ENCODE data around the gene P2RX5.

The P2RX5 gene

DNA sequence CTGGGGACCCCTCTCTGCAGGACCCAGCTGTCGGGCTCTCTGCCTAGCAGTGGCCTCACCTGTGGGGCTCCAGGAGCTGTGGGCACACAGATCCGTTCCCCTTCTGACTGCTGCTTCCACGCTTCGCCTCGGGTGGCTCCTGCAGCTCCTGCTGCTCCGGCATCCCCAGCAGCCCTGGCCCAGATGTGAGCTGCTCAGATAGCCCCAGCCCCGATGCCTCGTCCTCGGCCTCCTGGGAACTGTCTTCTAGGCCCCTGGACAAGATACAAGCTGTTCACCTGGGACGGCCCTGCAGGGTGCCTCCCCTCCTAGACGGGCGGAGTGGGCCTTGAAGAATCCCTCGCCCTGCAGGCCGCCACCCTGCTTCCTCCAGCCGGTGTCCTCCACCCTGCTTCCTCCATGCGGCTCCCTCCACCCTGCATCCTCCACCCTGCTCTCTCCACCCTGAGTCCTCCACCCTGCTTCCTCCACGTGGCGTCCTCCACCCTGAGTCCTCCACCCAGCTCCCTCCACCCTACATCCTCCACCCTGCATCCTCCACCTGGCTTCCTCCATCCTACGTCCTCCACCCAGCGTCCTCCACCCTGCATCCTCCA is 16.3 kb downstream of the P2RX5 start:
- no peak for DNase-seq (ENCODE audit: low read depth)

- no peak for DNase-seq (ENCODE audit: low read depth)
Observed at GRCh38 chr17:3678821-3679530, 17.0 kb downstream of the P2RX5 start.

DNA sequence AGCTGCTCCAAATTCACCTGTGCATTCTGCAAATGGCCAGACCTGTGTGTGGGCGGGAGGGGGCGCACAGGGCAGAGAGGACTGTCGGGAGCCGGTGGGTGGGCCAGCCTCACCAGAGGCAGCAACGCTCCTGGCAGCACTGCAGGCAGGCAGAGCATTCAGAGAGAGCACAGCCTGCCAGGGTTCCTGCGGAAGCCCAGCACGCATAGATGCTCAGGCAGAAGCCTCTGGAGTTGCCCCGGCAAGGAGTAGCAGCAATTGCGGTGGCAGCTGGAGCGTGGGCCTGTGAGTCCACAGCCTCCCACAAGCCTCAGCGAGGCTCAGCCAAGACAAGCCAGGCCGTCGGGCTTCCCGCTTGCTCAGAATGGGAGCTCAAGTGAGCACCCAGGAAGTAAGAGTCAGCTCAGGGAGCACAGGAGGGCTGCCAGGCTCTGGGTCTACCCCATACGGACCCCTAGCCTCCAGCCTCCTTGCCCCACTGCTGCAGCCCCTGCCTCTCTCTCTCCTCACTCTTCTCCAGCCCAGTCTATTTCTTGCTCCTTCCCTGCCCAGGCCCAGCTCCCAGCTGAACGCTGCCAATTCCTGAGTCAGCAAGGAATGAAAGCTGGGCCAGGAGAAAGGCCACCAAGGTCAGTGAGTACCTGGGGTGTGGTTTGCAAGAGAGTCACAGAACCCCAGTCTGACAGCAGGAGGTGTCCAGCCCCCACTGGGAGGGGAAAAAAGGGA is 17.7 kb downstream of the P2RX5 start:
- DNase-seq (ENCODE audit: low read depth), result no peak

DNA sequence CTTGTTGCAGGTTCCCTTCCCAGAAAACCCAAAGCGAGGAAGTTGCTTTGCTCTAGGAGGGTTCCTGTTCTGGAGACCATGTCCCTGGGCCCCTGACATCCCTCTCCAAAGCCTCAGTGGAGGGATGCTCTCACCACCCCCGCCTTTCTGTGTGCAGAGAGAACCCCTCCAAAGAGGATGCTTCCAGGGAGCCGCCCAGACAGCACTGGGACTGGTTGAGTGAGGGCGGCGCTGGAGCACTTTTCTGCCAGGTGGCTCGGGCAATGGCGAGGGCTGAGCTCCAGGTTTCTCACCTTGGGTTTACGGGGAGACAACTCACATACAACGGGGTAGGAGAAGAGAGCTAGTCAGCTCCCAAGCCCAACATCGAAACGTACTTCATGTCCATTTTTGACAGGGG is 20.1 kb downstream of the P2RX5 start:
- no peak for DNase-seq (ENCODE audit: low read depth)

GRCh38 chr17:3672571-3672970 is 23.4 kb downstream of the P2RX5 start:
- DNase-seq (ENCODE audit: low read depth), result no peak

DNA sequence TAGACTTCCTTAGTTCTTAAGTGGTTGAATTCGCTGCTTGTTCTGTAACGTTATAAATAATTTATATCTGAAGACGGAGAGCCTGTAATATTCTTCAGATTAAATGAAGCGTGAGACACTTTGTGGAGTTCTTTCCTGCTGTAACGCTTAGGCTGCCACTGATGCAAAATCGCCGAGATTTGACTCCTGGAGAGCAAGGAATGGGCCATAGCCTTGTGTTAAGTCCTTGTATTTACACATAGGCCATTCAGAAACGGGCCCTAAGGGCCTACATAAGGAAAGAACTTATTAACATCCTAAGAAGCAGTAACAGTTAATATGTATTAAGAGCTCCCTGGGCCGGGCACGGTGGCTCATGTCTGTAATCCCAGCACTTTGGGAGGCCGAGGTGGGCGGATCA is 26.4 kb downstream of the P2RX5 start:
- no peak for DNase-seq (ENCODE audit: low read depth)

- DNase-seq (ENCODE audit: low read depth), result no peak
Observed at GRCh38 chr17:3669085-3669347, 26.9 kb downstream of the P2RX5 start.

DNA sequence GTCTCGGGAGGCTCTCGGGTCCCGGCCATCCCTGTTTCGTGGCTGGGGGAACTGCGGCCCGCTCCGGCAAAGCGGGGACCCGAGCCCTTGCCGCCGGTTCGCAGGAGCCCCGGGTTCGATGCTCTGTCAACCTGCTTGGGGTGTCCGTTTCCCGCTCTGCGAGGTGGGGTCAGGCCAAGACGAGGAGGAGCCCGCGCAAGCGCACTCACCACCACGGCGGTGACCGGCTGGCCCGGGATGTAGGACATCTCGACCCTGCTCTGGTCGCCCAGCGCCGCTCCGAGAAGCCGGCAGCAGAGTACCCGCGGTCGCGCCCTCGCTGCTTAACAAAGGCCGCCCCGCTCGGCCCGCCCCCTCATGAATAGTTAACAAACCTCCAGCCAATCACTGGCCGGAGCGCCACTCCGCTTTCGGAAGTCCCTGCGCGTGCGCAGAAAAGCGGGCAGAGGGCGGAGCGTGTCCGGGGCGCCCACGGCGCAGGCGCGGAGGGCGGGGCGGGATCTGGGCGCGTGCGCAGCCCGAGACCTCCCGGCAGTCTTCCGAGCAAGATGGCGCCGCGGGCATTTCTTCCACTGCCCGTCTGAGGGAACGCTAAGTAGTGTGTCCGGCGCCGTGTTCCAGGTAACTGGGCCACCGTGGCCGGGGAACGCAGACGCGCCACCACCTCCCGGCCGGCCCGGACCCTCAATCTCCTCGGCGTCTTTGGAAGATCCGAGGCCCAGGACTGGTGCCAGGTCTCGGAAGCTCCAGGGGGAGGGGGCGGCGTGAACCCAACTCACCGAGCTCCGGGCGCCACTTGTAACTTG is 27.5 kb downstream of the P2RX5 start, which contains the start of the genes EMC6 and TAX1BP3:
Gene EMC6, plus strand, starts transcription at position 534 of the 806 bp plus-strand sequence. CDS start 335 bp downstream, outside the sequence.
Gene TAX1BP3, minus strand, starts transcription at position 300 of the 806 bp plus-strand sequence. Its CDS starts 52 bp downstream, at position 248.
- DNase-seq (ENCODE audit: low read depth), result peak; percentile 95

GRCh38 chr17:3667366-3668278 is 28.3 kb downstream of the P2RX5 start:
- DNase-seq (ENCODE audit: low read depth), result no peak

DNA sequence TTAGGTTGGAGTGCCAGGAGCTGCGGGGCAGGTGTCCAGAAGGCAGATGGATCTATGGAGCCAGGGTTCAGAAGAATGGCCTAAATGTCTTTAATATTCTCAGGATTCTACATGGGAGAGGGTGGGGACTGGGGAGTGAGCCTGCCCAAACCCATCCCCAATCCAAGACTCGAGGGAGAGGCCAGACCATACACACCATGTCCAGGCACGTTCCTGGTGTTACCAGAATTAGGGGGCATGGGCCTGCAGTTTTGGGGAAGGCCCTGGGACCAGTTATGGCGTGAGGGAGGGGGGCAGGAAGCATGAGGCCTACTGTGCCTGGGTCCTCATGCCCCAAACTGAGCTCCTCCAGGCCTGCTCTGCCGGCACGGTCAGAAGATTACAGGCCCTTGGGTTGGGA is 29.4 kb downstream of the P2RX5 start:
- DNase-seq (ENCODE audit: low read depth), result no peak

GRCh38 chr17:3665834-3666233 is 30.1 kb downstream of the P2RX5 start:
- no peak for DNase-seq (ENCODE audit: low read depth)

- DNase-seq (ENCODE audit: low read depth), result no peak
Observed at GRCh38 chr17:3663102-3664011, 32.6 kb downstream of the P2RX5 start.

DNA sequence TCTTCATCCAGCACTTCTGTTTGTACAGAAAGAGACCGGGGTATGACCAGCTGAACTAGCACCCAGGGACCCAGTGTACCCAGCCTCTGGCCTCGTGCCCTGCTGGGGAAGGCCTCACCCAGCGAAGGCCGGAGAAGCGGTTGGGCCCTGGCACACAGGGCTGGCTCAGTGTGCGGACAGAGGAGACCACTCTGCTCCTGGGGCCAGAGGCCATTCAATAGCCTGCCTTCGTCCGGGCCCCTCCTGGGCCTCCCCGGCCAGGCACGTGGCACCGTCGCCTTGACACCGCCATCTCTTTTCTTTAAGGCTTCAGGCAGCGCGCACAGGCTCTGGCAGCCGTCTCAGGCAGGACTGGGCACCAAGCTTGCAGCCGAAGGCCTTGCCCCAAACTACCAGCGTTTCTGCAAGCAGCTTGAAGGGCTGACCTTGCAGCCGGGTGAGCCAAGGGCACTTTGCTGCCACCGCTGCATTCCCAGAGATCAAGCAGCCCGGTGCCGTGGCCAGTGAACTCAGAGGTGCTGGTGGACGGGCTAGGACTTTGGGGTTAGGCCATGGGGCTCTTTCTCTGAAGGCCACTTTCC is 35.6 kb downstream of the P2RX5 start:
- no peak for DNase-seq (ENCODE audit: low read depth)

- DNase-seq (ENCODE audit: low read depth), result no peak
Observed at GRCh38 chr17:3659541-3660111, 36.3 kb downstream of the P2RX5 start.

DNA sequence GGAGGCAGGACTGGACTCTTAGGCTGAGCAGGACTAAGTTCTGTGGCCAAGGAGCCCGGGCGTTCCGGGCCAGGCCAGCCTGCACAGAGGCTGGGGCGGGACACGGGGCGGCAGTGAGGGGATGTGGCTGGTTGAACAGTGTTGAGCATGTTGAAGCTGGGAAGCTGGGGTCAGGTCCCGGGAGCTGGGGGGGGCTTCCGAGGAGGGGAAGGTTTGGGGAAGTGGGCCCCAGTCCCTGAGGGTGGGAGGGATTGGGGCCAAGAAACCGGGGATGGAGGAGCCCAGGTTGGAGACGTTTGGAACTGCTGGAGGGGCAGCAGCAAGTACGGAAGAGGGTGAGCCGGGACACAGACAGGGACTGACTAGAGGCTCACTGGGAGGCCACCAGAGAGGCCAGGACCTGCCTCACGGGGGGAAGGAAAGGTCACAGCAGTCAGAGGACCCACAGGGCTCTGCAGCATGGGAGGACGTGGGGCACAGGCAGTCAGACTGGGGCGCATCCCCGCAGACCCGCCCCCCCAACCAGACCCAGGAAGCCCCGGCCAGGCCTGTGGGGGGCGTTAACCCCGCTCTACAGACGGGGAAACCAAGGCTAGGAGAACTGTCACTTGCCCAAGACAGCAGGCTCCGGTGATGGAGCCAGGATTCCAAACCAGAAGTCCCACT is 37.0 kb downstream of the P2RX5 start:
- DNase-seq (ENCODE audit: low read depth), result no peak

DNA sequence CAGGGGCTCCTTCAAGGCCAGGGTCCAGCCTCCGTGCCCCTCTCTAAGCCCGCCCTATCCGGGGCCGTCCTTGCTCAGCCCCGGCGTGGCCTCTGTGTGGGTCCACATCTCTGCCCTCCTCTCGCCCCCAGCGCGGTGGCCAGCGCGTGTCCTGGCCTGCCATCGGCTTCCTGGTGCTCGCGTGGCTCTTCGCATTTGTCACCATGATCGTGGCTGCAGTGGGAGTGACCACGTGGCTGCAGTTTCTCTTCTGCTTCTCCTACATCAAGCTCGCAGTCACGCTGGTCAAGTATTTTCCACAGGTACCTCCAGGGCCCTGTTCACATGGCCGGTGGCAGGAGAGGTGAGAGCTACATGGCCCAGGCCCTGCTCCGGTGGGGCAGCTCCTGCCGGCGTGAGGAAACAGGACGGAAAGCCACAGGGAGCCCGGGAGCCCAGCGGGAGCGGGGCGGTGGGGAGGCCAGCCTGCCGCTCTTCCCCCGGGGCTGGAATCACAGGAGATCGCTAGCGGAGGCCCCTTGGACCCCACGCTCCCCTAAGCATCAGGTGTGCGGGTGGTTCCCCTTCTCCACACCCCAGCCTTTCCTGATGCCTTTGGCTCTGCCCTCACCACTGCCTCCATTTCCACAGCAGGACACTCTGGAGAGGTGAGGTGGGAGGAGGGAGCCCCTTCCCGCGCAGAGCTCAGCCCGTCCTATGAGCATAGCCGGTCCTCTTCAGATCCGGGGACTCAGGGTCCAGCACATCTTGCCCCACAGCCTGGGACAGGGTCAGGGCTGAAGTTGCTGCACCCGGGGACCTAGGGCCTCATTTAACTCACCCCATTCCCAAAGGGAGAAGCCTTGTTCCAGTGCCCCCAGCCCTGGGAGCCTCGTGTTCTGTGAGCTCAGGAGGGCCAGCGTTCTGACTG is 37.8 kb downstream of the P2RX5 start:
- no peak for DNase-seq (ENCODE audit: low read depth)

DNA sequence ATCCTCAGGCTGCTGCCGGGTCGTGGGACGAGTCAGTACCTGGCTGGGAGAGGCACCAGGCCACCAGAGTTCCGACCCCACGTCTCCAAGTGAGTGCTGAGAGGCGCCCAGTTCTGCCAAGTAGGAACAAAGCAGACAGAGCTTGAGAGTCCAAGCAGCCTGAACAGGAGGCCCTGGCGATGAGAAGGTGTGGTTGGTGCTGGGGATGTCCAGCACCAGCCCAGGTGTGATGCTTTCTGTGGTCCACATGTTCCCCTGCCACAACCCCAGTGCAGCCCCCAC is 38.4 kb downstream of the P2RX5 start:
- DNase-seq (ENCODE audit: low read depth), result no peak
